Fibroblast of mammary gland (primary cell): ENCODE measurements around the gene TRPM2.

ENCODE experiments used
- DNase-seq: peaks from one replicate; pipeline ENCODE4 v3.0.0-alpha.2; 2010; ENCODE audit warnings: low read depth
- H3K4me3 ChIP-seq: 2 replicates; pipeline ENCODE4 v1.5.1; 2011; ENCODE audit warnings: low read depth, mild to moderate bottlenecking, low read length, moderate library complexity; ENCODE audit not compliant: control insufficient read depth
- CTCF ChIP-seq: conservative IDR thresholded peaks from 2 replicates; pipeline ENCODE4 v1.5.1; 2011; ENCODE audit warnings: low read depth, low read length, inconsistent platforms; ENCODE audit not compliant: control insufficient read depth, insufficient read depth

TRPM2 gene

GRCh38 chr21:44312089-44312488 lies 41.3 kb upstream of the TRPM2 start:
- no peak for DNase-seq
- no peak overlapping the region for H3K4me3 ChIP-seq
- no peak for TF ChIP-seq CTCF

GRCh38 chr21:44312716-44313115 lies 40.7 kb upstream of the TRPM2 start:
- no peak for DNase-seq
- no peak for TF ChIP-seq CTCF
- no peak overlapping the region for H3K4me3 ChIP-seq

GRCh38 chr21:44313451-44313850 lies 40.0 kb upstream of the TRPM2 start:
- no peak overlapping the region for H3K4me3 ChIP-seq
- DNase-seq, result no peak
- TF ChIP-seq CTCF, result no peak

- H3K4me3 ChIP-seq, result no peak overlapping the region
- no peak for DNase-seq
- TF ChIP-seq CTCF, result no peak
Measured at GRCh38 chr21:44314128-44314527, 39.3 kb upstream of the TRPM2 start.

GRCh38 chr21:44314561-44314960 lies 38.9 kb upstream of the TRPM2 start:
- no peak for DNase-seq
- no peak overlapping the region for H3K4me3 ChIP-seq
- TF ChIP-seq CTCF, result no peak

- TF ChIP-seq CTCF, result no peak
- DNase-seq, result no peak
- H3K4me3 ChIP-seq, result no peak overlapping the region
Measured at GRCh38 chr21:44315691-44316203, 37.7 kb upstream of the TRPM2 start.
